Measurements from ENCODE around the gene ALDH8A1.
"Not testable (repeated sequence)": the region's sequence is repeated elsewhere in the genome, so short reads cannot be mapped to it uniquely, and the experiment has no call there.

ALDH8A1 gene

DNA sequence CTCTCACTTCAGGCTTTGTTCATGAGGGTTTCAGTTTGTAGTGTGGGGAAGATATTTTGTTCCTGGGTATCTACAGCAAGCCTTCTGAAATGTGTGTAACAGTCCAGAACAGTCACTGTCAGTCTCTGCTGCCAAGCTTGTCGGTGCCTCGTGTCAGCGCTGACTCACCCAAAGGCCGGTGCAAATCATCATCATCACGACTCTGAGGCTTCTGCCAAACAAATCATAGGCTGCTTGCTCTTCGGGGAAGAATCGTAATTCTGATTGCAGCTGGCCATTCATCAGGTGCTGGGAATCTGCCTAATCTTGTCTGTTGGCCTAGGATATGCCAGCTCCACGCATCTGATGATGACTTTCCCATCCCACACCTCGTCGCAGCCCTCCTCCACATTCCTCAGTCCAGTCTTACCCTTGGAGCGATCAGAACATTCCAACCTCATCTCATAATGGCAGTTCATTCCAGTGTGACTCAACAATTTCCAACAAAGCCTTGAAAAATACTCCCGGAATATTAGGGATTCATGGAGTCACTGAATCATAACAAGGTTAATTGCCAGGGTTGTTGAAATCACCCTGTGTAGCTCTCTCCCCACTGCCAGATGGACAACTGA, 40.9 kb downstream of the ALDH8A1 start:
- no peak for DNase-seq

DNA sequence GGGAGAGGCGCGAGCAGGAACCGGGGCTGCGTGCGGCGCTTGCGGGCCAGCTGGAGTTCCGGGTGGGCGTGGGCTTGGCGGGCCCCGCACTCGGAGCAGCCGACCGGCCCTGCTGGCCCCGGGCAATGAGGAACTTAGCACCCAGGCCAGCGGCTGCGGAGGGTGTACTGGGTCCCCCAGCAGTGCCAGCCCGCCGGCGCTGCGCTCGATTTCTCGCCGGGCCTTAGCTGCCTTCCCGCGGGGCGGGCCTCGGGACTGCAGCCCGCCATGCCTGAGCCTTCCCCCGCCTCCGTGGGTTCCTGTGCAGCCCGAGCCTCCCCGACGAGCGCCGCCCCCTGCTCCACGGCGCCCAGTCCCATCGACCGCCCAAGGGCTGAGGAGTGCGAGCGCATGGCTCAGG, 45.2 kb downstream of the ALDH8A1 start:
- DNase-seq, result not testable (repeated sequence)

DNA sequence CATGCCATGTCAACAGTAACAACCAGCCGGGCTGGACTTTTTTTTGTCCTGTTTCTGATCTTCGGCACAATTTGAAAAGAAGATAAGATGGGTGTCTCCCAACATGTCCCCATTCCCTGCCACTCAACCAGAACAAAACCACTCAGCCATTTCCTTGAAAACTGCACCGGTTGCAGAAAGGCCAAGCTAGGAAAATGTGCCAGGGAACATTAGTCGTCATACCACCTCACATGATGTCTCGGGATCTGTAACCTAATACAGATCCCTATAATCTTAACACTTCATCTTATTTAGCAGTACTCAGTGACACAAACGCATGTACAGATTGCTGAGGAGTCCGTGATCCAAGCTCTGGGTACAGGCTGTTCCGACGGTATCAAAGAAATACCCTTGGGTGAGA, 46.5 kb downstream of the ALDH8A1 start:
- no peak for DNase-seq

DNA sequence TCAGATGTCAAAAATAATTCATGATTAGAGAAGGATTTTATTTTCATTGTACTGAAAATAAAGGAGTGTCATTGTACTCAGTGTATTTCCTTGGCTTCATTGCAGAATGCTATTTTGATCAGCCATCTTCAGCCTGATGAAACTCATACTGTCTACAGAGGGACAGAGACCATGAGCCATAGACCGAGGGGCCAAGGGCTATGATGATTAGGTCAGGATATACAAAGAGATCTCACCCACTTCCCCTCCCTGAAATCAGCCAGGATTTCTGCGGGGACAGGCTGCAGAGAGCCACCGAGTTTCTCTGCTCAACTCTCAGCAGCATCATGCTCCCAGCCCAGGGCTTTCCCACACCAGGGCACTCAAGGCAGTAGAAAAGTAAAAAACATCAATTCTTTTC, 47.0 kb downstream of the ALDH8A1 start:
- no peak for DNase-seq

DNA sequence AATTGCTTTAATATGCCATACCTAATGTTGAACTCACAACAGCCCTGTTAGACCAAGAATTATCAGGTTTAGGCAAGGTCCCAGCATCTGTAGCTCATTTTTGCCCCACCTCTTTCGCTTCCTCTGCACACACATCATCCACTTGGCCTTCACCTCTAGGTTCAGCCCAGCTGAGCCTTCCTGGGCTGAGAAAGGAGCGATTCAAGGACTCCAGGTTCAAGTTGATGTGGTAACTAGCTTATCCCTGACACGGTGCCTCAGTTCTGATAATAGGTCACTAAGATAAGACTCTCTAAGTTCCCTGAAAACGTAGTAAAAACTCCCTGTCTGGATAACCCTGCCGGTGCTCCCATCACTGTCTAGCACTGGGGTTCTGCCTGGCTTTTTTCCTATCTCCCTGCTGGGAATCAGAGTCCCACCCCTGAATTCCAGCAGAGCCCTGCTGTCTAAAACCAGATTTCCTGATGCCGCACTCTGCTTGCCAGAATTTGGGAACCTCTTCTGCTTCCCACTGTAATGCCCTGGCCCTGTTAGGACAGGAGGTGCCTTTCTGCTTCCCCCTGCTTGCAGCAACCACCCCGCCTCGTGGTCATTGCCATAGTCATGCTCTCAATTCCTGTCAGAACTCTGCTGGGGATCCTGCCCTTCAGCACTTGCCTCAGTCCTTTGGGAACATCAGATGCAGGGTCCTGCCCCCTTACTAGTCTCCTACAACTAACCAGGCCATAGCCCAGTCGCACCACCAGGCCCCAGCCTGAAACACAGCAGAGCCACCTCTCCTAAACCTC, 47.6 kb downstream of the ALDH8A1 start:
- DNase-seq, result no peak

DNA sequence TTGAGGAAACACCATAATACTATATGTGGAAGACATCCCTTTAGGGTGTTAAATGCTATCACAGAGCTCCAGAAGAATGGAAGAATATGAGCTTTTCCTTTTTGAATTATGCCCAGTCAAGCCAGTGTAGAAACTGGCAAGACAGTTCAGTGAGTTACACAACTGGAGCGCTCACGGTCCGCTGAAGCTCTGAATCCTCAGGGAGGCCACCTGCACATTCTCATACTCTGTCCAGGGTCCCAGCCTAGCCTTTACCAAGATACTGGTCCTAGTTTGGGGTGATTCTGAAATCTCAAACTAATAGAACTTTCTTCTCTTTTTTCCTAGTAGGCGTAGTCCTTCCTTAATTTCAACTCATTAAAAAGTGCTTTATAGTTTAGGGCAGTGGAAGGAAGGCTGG, 51.3 kb downstream of the ALDH8A1 start:
- no peak for DNase-seq

DNA sequence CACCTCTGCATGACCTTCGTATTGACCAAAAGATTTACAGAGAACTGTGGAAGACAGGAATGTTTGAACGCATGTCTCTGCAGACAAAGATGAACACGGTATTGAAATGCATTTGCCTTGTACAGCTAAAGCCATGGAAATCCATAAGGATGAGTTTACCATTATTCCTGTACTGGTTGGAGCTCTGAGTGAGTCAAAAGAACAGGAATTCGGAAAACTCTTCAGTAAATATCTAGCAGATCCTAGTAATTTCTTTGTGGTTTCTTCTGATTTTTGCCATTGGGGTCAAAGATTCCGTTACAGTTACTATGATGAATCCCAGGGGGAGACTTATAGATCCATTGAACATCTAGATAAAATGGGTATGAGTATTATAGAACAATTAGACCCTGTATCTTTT, 51.7 kb downstream of the ALDH8A1 start:
- DNase-seq, result not testable (repeated sequence)

DNA sequence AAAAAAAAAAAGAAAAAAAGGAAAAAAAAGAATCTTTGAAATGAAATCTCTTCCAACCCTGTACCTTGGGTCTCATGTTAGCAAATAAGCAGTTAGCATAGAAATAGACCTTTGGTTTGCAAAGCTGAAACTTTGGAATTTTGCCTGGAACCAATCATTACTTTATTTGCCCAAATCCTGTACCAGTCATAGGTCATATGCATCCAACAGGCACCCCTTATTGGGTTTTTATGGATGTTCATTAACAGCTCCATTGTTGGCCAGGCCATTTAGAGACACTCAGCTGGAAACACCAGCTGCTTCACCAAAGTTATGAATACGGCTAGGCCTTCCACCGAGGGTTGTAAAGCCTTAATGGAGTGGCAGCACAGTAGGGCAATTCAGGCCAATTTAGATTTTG, 53.0 kb downstream of the ALDH8A1 start:
- no peak for DNase-seq

DNA sequence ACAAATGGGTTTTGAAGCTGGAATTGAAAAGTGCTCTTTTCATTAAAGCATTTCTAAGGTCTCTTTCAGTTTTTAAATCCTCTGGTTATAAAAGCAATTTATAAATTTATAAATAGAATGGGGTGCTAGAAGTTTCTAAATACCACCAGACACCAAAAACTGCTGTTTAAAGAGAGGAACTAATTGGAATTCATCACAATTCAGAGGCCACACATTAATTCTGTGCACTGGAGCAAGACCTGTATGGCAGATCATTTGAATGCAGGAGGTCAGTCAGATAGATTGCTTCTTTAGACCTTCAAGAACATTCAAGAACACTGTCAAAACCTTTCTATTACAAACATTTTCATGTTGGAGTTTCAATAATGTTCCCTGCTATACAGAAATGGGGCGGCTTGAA, 55.1 kb downstream of the ALDH8A1 start:
- DNase-seq, result no peak

DNA sequence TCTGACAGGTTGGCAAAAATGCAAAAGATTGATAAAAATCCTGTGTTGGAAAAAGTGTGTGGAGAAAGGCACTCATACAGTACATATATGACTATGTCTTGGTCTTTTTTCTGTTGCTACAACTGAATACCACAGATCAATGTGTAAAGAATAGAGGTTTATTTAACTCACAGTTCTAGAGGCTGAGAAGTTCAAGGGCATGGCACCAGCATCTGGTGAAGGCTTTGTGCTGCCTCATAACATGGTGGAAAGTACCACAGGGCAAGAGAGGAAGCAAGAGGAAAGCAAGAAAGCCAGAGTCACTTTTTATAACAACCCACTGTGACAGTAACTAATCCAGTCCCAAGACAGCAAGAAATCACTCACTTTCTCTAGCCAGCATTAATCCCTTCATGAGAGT, 57.5 kb downstream of the ALDH8A1 start:
- no peak for DNase-seq

DNA sequence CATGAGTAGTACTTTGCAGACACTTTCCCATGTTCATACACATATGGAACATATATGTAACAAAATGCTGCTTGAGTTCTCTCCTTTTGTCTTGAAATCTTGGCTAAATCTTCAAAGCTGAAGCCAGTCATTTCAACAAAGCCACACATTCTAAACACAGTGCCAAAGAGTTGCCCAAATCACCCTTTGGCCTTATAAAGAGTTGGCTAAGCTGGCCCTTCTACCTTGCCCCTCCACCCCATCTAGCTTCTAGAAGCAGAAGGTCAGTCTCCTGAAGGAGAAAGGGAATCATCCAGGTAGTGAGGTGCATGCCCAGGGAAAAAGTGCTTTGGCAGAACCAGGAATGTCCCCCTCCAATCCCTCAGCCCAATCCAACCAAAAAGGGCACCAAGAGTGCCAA, 58.3 kb downstream of the ALDH8A1 start:
- no peak for DNase-seq

DNA sequence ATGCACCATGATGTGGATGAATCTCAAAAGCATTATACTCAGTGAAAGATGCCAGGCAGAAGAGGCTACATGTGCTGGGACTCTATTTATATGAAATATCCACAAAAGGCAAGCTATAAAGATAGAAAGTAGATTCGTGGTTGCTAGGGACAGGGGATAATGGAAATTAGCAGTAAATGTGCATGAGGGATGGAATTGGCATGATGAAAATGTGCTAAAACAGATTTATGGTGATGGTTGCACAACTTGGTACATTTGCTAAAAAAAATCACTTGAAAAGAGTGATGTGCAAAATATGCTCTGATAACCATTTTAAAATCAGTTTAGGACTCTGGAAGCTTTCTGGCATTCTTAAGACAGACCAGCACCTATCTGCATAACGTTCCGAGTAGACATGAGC, 61.6 kb downstream of the ALDH8A1 start:
- no peak for DNase-seq

DNA sequence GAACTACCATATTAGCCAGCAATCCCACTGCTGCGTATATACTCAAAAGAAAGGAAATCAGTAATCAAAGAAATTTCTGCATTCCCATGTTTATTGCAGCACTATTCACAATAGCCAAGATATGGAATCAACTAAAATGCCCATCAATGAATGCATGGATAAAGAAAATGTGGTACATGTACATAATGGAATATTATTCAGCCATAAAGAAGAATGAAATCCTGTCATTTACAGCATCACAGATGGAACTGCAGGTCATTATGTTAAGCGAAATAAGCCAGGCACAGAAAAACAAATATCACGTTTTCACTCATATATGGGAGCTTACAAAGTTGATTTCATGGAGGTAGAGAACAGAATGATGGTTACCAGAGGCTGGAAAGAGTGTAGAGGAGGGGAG, 65.1 kb downstream of the ALDH8A1 start:
- DNase-seq, result no peak

DNA sequence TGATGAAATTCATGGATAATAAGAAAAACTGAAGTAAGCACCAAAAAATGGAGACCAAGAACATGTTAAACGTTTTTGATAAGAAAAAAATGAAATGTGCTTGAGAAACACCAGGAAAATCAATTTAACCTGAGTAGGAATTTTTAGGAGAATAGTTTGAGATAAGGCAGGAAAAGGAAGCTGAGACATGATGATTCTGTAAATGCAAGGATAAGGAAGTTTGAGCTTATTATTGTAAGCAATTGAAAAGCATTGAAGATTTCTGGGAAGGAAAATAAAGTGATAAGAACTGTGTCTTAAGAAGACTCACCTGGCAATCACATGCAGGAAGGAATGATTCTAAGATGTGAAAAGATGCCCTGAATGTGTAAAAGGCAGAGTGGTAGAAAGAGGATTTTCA, 66.6 kb downstream of the ALDH8A1 start:
- no peak for DNase-seq

DNA sequence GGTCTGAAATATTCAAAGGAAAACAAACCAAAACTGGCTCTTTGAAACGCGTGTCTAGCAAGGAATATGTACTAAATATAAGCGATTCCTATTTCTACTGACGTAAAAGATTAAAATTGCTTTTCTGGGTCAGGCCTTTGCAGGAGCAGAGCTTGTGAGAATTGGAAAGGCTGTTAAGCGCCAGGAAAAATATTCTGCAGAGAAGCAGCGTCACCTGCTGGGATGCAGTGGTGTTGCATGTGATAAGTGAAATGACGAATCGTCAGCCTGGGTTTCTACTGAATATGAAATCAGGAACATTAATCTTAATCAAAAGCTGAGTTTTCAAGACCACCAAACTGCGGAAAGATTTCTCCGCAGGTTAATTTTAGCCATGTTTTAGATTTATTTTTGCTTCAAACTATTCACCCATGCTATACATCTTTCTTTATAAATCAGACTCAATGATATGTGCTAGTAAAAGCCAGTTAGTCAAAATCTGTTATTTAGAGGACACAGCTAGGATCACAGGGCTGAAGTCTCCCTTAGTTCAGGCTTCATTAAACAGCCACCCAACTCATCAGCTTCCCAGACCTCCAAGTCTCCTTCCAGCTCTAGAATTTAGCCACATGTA, 67.4 kb downstream of the ALDH8A1 start:
- peak; percentile 81 for DNase-seq

DNA sequence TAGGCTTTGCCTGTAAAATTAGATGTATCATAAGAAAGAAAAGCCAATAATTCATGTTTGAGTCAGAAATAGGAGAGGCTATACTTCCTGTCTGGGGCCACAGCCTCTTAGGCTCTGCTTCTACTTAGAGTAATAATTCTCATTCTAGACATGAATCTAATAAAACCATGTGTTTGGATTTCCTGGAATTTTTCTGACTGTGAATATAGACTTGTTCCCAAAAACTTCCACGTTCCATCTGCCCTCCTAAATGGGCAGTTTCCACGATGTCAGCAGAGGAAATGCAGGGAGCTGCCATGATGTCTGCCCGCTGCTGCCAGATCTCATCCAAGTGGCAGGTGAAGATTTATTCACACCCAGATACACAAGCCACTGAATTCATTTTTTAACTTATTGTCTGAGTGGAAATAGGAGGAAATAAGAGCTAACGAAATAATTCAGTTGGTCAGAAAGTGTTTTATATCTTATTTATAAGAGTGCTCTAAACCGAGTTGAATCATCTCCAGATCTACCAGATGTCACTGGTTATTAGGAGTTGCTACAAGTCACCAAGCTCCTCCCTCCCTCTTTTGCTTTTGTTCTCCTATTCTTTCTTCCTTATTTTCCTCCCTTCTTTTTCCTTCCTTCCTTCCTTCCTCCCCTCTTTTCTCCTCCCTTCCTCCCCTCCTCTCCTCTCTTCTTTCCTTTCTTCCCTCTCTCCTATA, 69.3 kb downstream of the ALDH8A1 start:
- no peak for DNase-seq

DNA sequence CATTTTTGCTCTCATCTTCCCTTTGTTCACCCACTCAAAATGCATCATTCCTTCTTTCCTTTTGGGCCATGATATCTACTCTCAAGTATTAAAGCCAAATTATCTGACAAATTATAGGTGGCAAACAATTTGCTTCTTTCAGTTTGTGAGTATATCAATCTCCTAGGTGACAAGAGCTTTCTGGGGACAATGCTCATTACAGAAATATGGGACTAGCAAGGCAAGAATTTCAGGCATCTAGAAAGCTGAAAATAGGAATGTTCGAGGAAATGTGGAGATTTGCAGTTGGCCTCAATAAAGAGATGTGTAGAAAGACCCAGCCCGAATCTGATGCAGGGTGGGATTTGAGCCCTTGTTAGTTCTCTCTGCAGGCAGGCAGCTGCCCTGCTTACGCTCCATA, 71.8 kb downstream of the ALDH8A1 start:
- no peak for DNase-seq

DNA sequence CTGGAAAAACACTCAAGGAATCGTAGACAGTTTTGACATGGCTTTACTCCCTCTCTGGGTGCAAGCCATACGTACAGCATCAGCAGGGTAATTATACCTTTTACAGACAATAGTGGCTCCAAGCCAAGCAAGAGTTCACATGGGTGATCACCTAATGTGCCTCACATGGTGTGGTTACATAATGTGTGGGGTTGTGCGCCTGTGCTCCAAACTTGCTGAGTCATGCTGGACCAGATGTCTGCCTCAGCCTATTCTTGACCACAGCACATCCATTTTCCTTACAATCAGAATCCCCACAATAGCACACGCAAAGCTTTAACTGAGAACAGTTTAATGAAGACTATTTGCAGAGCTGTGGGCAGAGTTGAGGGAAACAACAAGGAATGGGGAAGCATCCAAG, 74.5 kb downstream of the ALDH8A1 start:
- DNase-seq, result no peak

DNA sequence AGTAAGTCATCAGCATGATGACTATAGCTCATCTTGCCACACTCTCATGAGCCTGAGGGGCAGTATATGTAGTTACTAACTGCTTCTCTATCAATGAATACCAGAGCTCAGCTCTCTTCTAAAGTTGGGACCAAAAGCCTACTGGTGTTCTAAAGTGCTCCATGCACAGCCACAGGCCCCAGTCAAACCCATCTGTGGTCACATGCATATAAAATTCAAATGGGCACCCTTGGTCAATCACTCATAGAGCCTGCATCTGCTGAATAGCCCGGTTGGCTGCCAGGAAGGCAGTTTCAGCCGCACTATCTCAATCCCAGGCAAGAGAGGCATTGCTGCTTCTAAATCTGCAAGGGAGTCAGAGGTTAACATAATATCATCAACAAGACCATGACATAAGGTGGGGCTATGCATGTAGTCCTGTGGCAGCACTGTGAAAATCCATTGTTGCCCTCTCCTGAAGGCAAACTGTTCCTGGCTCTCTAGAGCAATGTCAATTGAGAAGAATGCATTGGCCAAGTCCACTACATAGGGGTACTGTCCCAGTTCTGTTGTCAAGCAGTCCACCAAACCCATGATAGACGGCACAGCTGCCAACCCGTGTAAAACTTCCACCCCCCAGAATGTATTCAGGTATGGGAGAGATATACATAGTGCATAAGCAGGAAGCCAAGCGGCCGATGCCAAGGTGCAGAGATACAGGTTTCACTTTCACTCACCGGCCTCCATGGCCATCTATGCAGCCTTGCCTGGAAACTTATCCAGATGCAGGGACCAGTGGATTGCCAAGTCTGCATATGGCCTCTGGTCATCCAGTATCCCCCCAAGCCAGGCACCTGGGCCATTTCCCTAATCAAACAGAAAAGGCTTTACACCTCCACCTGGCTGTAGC, 76.2 kb downstream of the ALDH8A1 start:
- DNase-seq, result no peak

DNA sequence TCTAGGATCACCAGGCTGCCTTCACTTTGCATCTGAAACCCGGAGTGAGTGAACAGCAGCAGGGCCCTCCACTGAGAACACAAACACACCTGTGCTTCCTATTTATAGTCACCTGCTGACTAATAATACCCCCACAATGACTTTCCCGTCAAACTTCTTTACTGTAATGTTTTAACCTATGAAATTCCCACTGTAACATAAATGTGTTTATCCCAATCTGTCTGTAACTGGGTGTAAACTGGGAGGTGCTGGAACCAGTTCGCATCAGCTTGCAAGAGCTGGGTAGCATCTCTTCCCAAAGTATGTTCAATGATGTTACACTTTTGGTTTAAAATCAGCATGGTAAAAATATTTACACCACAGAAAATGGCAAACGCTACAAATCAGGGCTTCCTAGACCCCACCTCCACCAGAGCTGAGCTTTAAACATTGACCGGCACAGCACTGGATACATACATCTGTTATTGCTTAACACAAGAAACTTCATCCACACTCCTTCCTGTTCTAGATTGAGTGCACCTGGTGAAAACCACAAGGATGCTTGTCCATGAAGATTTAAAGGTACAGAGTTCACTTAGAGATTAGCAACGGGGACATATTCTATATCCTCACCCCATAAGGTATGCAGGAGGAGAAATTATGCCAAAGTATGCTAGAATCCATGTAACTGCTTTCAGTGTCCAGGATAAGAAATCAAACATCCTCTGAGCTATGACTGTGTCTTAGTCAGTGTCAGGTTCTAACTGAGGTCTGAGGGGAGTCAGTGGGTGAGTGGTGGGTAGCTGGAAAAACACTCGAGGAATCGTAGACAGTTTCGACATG, 79.0 kb downstream of the ALDH8A1 start:
- no peak for DNase-seq

DNA sequence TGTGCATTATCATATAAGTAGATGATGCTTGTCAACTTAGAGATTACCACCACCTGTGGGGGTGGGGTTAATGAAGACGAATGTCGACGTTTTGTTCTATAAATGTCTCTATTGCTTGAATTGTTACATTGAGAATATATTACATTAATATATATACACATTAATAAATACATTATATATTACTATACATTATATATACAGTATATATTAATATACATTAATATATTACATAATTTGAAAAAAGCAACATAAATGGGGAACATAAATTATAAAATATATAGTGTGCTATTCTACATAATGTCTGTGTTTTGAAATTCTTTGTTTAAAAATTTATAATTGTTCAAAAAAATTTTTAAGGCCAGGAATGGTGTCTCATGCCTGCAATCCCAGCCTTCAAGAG, 81.1 kb downstream of the ALDH8A1 start:
- DNase-seq, result no peak
